ENCODE results near the gene ZNF474. TPM values are rescaled to one million over a fixed set of nuclear protein-coding genes. Genes with fewer than 3 reads are reported as not detected.

Gene ZNF474
- total RNA-seq, 1 experiment from 2014 or later: 0.73 TPM

DNA sequence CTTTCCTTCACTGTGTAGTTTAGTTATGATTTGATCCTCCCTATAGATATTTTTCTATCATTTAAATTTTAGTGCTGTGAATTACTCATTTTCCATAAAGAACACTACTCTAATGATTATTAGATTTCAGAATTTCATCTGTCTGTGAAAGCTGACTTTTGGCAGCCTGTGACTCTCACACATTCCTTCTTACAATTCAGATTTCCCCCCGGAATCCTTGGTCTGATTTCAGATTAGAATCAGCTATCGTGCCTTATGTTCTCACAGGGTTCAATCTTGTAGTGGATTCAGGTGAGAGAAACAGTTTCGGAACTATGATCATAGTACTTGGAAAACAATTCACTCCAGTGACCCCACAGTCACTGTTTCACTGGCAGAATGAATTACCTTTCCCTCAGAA lies 26.2 kb downstream of the ZNF474 start:
- BruUV-seq (replicated peaks): no TSS peak
- CTCF ChIA-PET: interaction anchor here (1.6 to 2.4 kb wide), 3 partner anchors 8 to 79 kb away, joined by 4 to 25 read pairs (median 6); no protein-coding TSS in a partner anchor
- Mint-ChIP-seq H3K27me3 (ENCODE audit: unreplicated experiment) (no peaks in the 10 kb centered on the region), H3K4me1 (ENCODE audit: low read depth, unreplicated experiment) (peaks cover 6% of the 10 kb centered on the region), H3K36me3 (ENCODE audit: insufficient read depth, unreplicated experiment) (no peaks in the 10 kb centered on the region), H3K4me3 (ENCODE audit: low read depth, unreplicated experiment) (no peak overlapping the region), H3K9me3 (ENCODE audit: low read depth, unreplicated experiment) (no peaks in the 10 kb centered on the region), H3K27ac (ENCODE audit: unreplicated experiment) (no peak overlapping the region)
- no peak for DNase-seq
- TF ChIP-seq, protein P1, sequence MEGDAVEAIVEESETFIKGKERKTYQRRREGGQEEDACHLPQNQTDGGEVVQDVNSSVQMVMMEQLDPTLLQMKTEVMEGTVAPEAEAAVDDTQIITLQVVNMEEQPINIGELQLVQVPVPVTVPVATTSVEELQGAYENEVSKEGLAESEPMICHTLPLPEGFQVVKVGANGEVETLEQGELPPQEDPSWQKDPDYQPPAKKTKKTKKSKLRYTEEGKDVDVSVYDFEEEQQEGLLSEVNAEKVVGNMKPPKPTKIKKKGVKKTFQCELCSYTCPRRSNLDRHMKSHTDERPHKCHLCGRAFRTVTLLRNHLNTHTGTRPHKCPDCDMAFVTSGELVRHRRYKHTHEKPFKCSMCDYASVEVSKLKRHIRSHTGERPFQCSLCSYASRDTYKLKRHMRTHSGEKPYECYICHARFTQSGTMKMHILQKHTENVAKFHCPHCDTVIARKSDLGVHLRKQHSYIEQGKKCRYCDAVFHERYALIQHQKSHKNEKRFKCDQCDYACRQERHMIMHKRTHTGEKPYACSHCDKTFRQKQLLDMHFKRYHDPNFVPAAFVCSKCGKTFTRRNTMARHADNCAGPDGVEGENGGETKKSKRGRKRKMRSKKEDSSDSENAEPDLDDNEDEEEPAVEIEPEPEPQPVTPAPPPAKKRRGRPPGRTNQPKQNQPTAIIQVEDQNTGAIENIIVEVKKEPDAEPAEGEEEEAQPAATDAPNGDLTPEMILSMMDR (IDR thresholded peaks at IDR 0.05; ENCODE audit: unreplicated experiment): no peak
- intact Hi-C loops (cut with micrococcal nuclease; ENCODE audit: unreplicated experiment): no loop called here

DNA sequence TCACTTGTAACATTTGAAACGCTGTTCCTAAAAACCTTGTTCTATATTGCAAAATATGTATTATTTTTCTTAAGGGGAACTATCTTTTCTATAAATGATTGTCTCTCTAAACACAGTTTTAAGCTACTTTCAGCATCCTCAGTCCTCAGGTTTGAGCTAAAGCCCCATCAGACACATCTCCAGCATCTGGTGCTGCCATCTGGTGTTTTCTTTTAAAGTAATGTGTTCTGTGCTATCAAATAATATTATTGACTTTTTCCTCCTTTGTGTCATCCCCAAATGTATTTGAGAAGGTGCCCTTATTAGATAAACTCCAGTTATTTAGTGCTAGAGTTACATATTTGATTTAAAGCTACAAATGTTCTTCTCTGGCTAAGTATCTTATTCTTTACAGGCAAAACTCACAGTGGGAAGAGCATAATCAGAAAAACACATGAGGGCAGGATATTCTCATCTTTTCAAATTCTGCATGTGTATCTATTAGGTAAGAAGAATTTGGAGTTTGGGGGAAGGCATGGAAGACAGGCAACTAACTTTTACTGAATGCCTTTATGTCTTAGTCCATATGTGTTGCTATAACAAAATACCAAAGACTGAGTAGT lies 27.5 kb downstream of the ZNF474 start:
- H3K4me3 Mint-ChIP-seq (ENCODE audit: low read depth, unreplicated experiment): no peak overlapping the region
- H3K9me3 Mint-ChIP-seq (ENCODE audit: low read depth, unreplicated experiment): no peaks in the 10 kb centered on the region
- H3K27ac Mint-ChIP-seq (ENCODE audit: unreplicated experiment): no peak overlapping the region
- TF ChIP-seq, protein P1 (IDR thresholded peaks at IDR 0.05; ENCODE audit: unreplicated experiment): peak; percentile 35
- peak; percentile 36 for DNase-seq
- H3K27me3 Mint-ChIP-seq (ENCODE audit: unreplicated experiment): no peaks in the 10 kb centered on the region
- no peaks in the 10 kb centered on the region for H3K36me3 Mint-ChIP-seq (ENCODE audit: insufficient read depth, unreplicated experiment)
- H3K4me1 Mint-ChIP-seq (ENCODE audit: low read depth, unreplicated experiment): peaks cover 3% of the 10 kb centered on the region
- intact Hi-C loops (cut with micrococcal nuclease; ENCODE audit: unreplicated experiment): loop anchor here (1.0 to 2.0 kb wide), 3 partner anchors 56 to 190 kb away; no protein-coding TSS in a partner anchor
- CTCF ChIA-PET: interaction anchor here (0.6 to 2.4 kb wide), 7 partner anchors 14 to 194 kb away, joined by 3 to 25 read pairs (median 6); no protein-coding TSS in a partner anchor
- BruUV-seq (replicated peaks): no TSS peak

DNA sequence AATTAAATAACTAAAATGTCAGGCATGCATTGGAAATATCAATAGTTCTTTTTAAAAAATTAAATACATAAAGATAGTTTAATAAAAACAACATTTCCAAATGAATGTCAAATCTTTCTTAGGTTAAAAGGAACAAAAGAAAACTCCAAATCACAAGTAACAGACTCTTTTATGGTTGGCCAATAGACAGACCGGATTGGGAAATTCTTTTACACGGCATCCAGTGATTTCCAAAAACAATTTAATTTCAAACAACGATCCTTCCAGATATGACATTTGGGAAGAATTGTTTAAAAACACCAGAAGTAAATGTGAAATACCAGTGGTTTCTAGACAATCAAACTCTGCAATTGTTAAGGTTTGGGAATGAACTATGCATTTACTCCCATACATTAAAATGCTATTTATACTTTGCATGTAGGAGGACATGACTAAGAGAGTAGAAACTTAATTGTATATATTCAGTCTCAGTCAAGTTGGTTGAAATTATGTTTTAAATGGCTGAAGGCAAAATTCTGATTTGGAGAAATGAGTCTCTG lies 32.8 kb downstream of the ZNF474 start:
- Mint-ChIP-seq H3K27ac (ENCODE audit: unreplicated experiment) (peak overlapping the region; percentile 90), H3K4me3 (ENCODE audit: low read depth, unreplicated experiment) (no peak overlapping the region), H3K27me3 (ENCODE audit: unreplicated experiment) (no peaks in the 10 kb centered on the region), H3K36me3 (ENCODE audit: insufficient read depth, unreplicated experiment) (peaks cover 5% of the 10 kb centered on the region), H3K4me1 (ENCODE audit: low read depth, unreplicated experiment) (peaks cover 46% of the 10 kb centered on the region), H3K9me3 (ENCODE audit: low read depth, unreplicated experiment) (no peaks in the 10 kb centered on the region)
- TF ChIP-seq, protein P1 (IDR thresholded peaks at IDR 0.05; ENCODE audit: unreplicated experiment): no peak
- intact Hi-C loops (cut with micrococcal nuclease; ENCODE audit: unreplicated experiment): no loop called here
- CTCF ChIA-PET: interaction anchor here (0.6 kb wide), 1 partner anchor 424 kb away, joined by 3 read pairs; no protein-coding TSS in a partner anchor
- no peak for DNase-seq
- no TSS peak for BruUV-seq (replicated peaks)

DNA sequence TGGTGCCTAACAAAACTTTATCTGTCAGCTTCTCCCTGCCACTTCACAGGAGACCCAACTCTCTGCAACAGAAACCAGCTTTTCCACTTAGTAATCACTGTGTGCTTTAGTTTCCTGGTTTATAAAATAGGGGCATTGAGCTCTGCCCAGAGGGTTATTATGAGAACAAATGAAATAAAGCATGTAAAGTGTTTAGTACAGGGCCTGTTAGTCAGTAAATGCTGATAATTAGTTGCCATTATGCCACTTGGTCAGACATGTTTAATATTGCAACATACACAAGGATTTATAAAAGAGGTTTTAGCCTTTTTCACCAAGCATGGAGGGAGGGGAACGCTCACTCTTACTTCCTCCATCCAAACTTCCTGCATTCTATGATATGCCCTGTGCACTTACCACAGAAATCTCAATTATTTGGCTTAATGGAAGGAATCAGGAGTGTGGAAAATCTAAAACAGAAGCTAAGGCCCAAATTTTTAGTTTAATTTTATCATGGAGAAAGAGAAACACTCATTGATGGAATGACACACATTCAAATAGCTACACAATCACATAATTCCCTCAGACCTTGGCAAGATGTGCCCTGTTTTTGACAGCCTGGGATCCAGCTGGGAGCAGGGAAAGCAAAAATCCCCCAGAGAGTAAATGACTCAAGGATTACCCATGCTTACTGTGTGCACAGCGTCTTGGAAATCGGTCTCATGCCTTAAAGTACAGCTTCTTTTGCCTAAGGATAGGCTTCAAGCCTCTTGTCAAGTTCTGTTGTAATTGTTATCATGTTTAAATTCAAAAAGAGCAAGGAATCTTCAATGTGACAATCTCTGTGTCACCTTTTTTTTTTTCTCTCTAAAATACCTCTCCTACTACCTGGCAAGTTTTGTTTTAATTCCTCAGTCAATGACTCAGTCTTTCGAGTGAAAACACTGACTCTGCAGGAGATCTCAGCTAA lies 34.0 kb downstream of the ZNF474 start:
- H3K27ac Mint-ChIP-seq (ENCODE audit: unreplicated experiment): peak overlapping the region; percentile 90
- BruUV-seq (replicated peaks): no TSS peak
- CTCF ChIA-PET: interaction anchor here (0.6 to 1.6 kb wide), 11 partner anchors 8 to 609 kb away, joined by 3 to 6 read pairs (median 3); partner anchors contain the start of gene ZNF474
- H3K9me3 Mint-ChIP-seq (ENCODE audit: low read depth, unreplicated experiment): no peaks in the 10 kb centered on the region
- TF ChIP-seq, protein P1 (IDR thresholded peaks at IDR 0.05; ENCODE audit: unreplicated experiment): no peak
- intact Hi-C loops (cut with micrococcal nuclease; ENCODE audit: unreplicated experiment): no loop called here
- H3K36me3 Mint-ChIP-seq (ENCODE audit: insufficient read depth, unreplicated experiment): peaks cover 5% of the 10 kb centered on the region
- peaks cover 46% of the 10 kb centered on the region for H3K4me1 Mint-ChIP-seq (ENCODE audit: low read depth, unreplicated experiment)
- H3K4me3 Mint-ChIP-seq (ENCODE audit: low read depth, unreplicated experiment): peak overlapping the region; percentile 0
- no peaks in the 10 kb centered on the region for H3K27me3 Mint-ChIP-seq (ENCODE audit: unreplicated experiment)
- DNase-seq: peak; percentile 31

Data from Calu3 (cell line).